ENCODE results near the gene HSPA1B.
A peak's percentile ranks its signal among the peaks of the same experiment; 100 is the strongest.
"Not testable (repeated sequence)": the region's sequence is repeated elsewhere in the genome, so short reads cannot be mapped to it uniquely, and the experiment has no call there.

Gene HSPA1B

DNA sequence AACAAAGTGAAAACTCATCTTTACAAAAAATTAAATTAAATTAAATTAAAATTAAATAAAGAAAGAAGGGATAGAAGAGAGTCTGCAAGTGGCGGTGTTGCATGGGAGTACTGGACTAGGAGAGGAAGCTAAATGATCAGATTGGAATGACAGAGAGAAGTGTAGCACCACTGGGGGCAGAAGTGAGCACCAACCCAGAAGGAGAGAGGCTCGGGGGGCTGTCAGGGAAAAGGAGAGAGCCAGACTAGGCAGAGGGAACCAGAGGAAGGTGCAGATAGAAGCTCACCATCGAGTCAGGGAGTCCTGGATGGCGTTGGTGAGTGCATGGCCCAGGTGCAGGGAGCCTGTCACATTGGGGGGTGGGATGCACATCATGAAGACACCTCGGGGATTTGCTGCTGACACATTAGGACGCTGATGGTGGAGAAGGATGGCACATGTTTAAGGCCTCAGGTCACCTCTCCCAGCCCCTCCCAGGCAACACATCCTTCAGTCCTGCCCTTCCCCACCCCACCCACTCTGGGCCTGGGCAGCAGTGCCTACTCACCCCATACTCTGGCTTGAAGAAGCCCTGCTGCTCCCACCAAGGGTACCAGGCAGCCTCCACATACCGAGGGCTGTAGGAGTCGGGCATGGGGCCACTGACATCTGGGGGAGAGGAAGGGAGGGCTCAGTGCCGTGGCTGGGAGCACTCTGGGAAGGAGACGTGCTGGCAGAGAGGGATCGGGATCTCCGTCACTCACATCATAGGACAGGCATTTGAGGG lies 36.0 kb upstream of the HSPA1B start:
- H3K27me3 ChIP-seq (ENCODE audit: insufficient read depth, low read length): no peaks in the 10 kb centered on the region
- no peaks in the 10 kb centered on the region; the same call in none of the 2 replicates for H3K36me3 ChIP-seq (ENCODE audit: insufficient read depth, low read length)
- H3K79me2 ChIP-seq (ENCODE audit: control insufficient read depth, insufficient read depth, low read length, unreplicated experiment): peaks cover 26% of the 10 kb centered on the region
- H3K4me1 ChIP-seq (ENCODE audit: control insufficient read depth, insufficient read depth, low read length, unreplicated experiment): peaks cover 15% of the 10 kb centered on the region
- H2AFZ ChIP-seq (ENCODE audit: low read length, unreplicated experiment): no peak overlapping the region
- H3K27ac ChIP-seq (ENCODE audit: low read depth, low read length): no peak overlapping the region
- H3K4me3 ChIP-seq (ENCODE audit: low read depth, low read length): no peak overlapping the region

DNA sequence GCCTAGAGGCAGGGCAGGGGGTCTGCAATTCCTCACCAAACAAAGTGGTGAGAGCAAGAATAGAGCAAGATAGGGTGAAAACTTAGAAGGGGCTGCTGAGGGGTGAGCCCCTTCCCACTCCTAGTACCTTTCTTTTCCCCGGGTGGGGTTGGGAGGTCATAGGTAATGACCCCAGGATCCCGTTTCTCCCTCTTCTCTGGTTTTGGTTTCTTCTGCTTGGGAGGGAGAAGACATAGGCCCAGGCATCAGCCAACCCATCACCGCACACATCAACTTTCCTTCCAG lies 35.5 kb upstream of the HSPA1B start:
- Histone ChIP-seq H3K27ac (ENCODE audit: low read depth, low read length) (no peak overlapping the region), H2AFZ (ENCODE audit: low read length, unreplicated experiment) (no peak overlapping the region), H3K4me1 (ENCODE audit: control insufficient read depth, insufficient read depth, low read length, unreplicated experiment) (peaks cover 15% of the 10 kb centered on the region), H3K36me3 (ENCODE audit: insufficient read depth, low read length) (no peaks in the 10 kb centered on the region; the same call in none of the 2 replicates), H3K79me2 (ENCODE audit: control insufficient read depth, insufficient read depth, low read length, unreplicated experiment) (peaks cover 26% of the 10 kb centered on the region), H3K4me3 (ENCODE audit: low read depth, low read length) (no peak overlapping the region), H3K27me3 (ENCODE audit: insufficient read depth, low read length) (no peaks in the 10 kb centered on the region)

DNA sequence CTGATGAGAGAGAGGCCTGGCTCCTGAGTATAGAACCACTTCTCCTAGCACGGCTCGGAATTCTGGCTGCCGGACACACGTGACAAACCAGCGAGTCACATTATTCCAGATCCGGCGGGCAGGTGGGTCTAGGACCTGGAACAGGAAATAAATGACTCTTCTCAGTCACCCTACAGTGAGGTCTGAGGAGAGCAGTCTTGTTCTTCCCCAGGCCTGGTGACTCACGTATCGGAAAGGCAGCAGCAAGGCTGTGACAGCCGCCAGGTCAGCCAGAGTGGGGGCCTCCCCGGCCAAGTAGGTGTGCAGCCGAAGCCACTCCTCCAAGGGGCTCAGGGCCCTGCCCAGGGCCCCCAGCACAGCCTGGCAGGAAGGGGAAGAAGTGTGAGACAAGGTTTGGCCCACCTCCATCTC lies 34.8 kb upstream of the HSPA1B start:
- Histone ChIP-seq H3K27ac (ENCODE audit: low read depth, low read length) (peak overlapping the region; percentile 31; the same call in 1 of the 2 replicates), H3K27me3 (ENCODE audit: insufficient read depth, low read length) (no peaks in the 10 kb centered on the region), H3K4me1 (ENCODE audit: control insufficient read depth, insufficient read depth, low read length, unreplicated experiment) (peaks cover 15% of the 10 kb centered on the region), H3K4me3 (ENCODE audit: low read depth, low read length) (no peak overlapping the region), H2AFZ (ENCODE audit: low read length, unreplicated experiment) (no peak overlapping the region), H3K36me3 (ENCODE audit: insufficient read depth, low read length) (no peaks in the 10 kb centered on the region; the same call in none of the 2 replicates), H3K79me2 (ENCODE audit: control insufficient read depth, insufficient read depth, low read length, unreplicated experiment) (peaks cover 26% of the 10 kb centered on the region)

DNA sequence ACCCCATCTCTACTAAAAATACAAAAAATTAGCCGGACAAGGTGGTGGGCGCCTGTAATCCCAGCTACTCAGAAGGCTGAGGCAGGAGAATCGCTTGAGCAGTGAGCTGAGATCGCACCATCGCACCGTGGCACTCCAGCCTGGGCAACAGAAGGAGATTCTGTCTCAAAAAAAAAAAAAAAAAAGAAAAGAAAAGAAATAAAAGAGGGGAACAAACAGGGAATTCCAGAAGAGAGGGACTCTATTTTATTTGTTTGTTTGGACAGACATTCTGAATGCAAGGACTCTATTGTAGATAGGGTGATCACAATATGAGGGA lies 33.7 kb upstream of the HSPA1B start:
- Histone ChIP-seq H3K27ac (ENCODE audit: low read depth, low read length) (peak overlapping the region; percentile 83), H3K4me1 (ENCODE audit: control insufficient read depth, insufficient read depth, low read length, unreplicated experiment) (peaks cover 15% of the 10 kb centered on the region), H3K4me3 (ENCODE audit: low read depth, low read length) (peak overlapping the region; percentile 94), H3K79me2 (ENCODE audit: control insufficient read depth, insufficient read depth, low read length, unreplicated experiment) (peaks cover 26% of the 10 kb centered on the region)
- H3K36me3 ChIP-seq (ENCODE audit: insufficient read depth, low read length); H3K27me3 ChIP-seq (ENCODE audit: insufficient read depth, low read length); H2AFZ ChIP-seq (ENCODE audit: low read length, unreplicated experiment): not testable (repeated sequence)

DNA sequence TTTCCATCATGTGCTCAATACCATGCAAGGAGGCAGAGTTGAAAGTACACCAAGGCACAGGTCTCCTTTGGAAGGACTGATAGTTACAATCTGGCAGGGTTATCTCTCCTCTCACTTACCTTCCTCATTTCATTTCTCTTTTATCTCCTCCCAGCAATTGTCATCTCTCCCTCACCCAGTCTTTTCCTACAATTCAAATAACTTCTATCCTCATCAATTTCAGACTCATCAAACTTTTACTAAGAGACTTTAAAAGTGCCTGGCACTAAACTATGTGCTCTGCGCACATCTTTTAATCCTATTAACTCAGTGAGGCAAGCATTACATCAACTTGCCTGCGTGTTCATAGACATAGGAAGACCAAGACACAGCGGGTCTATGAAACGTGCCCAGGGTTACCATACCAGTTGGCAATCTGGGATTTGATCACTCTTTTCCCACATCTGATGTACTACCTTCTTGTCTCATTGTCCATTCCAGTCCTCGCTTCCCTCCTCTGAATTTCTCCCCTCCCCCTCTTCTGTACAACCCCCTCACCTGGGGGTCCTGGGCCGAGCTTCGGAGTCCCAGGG lies 33.2 kb upstream of the HSPA1B start:
- Histone ChIP-seq H2AFZ (ENCODE audit: low read length, unreplicated experiment) (peak overlapping the region; percentile 42), H3K4me1 (ENCODE audit: control insufficient read depth, insufficient read depth, low read length, unreplicated experiment) (peaks cover 15% of the 10 kb centered on the region), H3K79me2 (ENCODE audit: control insufficient read depth, insufficient read depth, low read length, unreplicated experiment) (peaks cover 26% of the 10 kb centered on the region), H3K27me3 (ENCODE audit: insufficient read depth, low read length) (no peaks in the 10 kb centered on the region), H3K4me3 (ENCODE audit: low read depth, low read length) (peak overlapping the region; percentile 94), H3K36me3 (ENCODE audit: insufficient read depth, low read length) (no peaks in the 10 kb centered on the region; the same call in none of the 2 replicates), H3K27ac (ENCODE audit: low read depth, low read length) (peak overlapping the region; percentile 83)

DNA sequence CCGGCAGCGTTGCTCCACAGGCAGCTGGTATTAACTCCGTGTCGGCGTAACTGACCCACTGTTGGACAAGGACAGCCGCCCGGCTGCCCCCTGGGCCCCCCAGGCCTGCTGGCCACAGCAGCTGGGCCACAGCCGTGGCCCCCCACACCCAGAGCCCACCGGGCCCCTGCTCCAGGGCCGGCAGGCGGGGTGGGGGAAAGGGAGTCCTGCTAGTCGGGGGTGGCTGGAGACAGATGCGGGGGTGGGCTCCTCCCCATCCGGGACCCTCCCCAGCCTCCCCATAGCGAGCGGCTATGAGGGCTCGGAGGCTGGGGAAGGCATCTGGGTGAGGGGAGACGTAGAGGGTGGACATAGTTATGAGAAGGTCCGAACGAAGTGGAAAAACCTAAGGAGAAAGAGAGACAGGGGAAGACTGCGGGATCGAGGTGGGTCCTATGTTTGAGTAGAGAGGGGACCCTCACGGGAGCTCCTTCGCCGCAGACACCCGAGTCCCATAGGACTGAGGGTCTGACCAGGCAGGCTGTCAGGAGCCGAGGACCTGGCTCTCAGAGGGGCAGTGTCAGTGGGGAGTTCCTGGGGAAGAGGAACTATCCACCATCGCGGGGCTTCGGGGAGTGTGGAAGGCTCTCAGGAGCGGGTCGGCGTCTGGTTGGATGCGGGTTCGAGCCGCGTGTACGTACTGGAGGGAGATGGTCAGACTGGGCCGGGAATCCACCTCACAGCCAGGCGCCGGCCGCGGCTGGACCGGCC lies 32.5 kb upstream of the HSPA1B start:
- H3K4me3 ChIP-seq (ENCODE audit: low read depth, low read length): peak overlapping the region; percentile 94
- peaks cover 26% of the 10 kb centered on the region for H3K79me2 ChIP-seq (ENCODE audit: control insufficient read depth, insufficient read depth, low read length, unreplicated experiment)
- peaks cover 15% of the 10 kb centered on the region for H3K4me1 ChIP-seq (ENCODE audit: control insufficient read depth, insufficient read depth, low read length, unreplicated experiment)
- peak overlapping the region; percentile 83 for H3K27ac ChIP-seq (ENCODE audit: low read depth, low read length)
- no peaks in the 10 kb centered on the region; the same call in none of the 2 replicates for H3K36me3 ChIP-seq (ENCODE audit: insufficient read depth, low read length)
- peak overlapping the region; percentile 49 for H2AFZ ChIP-seq (ENCODE audit: low read length, unreplicated experiment)
- H3K27me3 ChIP-seq (ENCODE audit: insufficient read depth, low read length): no peaks in the 10 kb centered on the region

DNA sequence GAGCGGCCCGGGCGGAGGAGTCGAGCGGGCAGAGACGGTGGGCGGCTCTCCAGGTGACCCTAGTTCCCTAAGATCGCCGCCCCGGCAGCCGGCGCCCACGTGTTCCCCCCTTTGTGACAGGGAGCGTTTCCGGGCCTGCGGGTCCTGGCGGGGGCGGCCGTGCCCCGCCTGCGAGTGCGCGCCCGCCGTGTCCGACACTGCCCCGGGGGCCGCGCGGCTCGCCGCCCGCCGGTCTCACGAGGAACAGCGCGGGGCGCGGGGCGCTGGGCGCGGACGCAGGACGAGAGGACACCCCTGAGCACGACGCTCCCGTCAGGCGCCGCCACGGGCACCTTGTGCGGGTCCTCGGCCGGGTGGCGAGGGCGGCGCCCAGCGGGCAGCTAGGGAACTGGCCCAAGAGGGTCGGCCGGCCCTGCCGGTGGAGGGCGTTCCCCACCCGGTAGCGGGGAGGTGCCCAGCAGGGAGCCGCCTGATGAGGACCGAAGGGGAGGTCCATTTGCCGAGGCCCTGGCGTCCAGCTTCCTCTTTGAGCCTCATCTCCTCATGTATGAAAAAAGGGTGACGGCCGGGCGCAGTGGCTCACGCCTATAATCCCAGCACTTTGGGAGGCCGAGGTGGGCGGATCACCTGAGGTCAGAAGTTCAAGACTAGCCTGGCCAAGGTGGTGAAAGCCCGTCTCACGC lies 31.8 kb upstream of the HSPA1B start, which contains the start of gene VARS1:
Gene VARS1 (minus strand): TSS at position 137 of the 683 bp plus-strand sequence. CDS start 535 bp downstream, outside the sequence.
- no peaks in the 10 kb centered on the region; the same call in 1 of the 2 replicates for H3K36me3 ChIP-seq (ENCODE audit: insufficient read depth, low read length)
- peaks cover 15% of the 10 kb centered on the region for H3K4me1 ChIP-seq (ENCODE audit: control insufficient read depth, insufficient read depth, low read length, unreplicated experiment)
- H3K4me3 ChIP-seq (ENCODE audit: low read depth, low read length): peak within 1 kb of the TSS; percentile 94
- H3K27me3 ChIP-seq (ENCODE audit: insufficient read depth, low read length): no peaks in the 10 kb centered on the region
- peak within 1 kb of the TSS; percentile 83 for H3K27ac ChIP-seq (ENCODE audit: low read depth, low read length)
- peak within 1 kb of the TSS; percentile 51 for H2AFZ ChIP-seq (ENCODE audit: low read length, unreplicated experiment)
- H3K79me2 ChIP-seq (ENCODE audit: control insufficient read depth, insufficient read depth, low read length, unreplicated experiment): peaks cover 26% of the 10 kb centered on the region

DNA sequence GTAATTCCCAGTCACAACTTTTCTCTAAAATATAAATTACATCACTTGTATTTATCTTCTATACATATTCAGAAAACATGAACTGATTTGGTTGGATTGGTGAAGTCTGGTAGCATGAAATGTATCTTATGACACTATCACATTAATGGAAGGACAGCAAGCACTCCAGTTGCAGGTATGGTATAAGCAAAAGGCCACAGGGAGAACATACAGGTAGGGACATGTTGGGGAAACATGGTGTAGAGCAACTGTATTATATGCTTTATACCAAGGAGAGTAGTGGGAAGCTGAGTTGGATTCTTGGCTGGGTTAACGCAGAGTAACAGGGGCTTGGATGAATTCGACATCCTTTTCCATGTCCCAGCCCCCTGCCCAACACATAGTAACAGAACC lies 30.5 kb upstream of the HSPA1B start:
- H3K27me3 ChIP-seq (ENCODE audit: insufficient read depth, low read length): no peaks in the 10 kb centered on the region
- H3K4me3 ChIP-seq (ENCODE audit: low read depth, low read length): no peak overlapping the region
- H3K79me2 ChIP-seq (ENCODE audit: control insufficient read depth, insufficient read depth, low read length, unreplicated experiment): peaks cover 24% of the 10 kb centered on the region
- no peak overlapping the region for H3K27ac ChIP-seq (ENCODE audit: low read depth, low read length)
- H3K4me1 ChIP-seq (ENCODE audit: control insufficient read depth, insufficient read depth, low read length, unreplicated experiment): peaks cover 15% of the 10 kb centered on the region
- H3K36me3 ChIP-seq (ENCODE audit: insufficient read depth, low read length): no peaks in the 10 kb centered on the region
- no peak overlapping the region for H2AFZ ChIP-seq (ENCODE audit: low read length, unreplicated experiment)

DNA sequence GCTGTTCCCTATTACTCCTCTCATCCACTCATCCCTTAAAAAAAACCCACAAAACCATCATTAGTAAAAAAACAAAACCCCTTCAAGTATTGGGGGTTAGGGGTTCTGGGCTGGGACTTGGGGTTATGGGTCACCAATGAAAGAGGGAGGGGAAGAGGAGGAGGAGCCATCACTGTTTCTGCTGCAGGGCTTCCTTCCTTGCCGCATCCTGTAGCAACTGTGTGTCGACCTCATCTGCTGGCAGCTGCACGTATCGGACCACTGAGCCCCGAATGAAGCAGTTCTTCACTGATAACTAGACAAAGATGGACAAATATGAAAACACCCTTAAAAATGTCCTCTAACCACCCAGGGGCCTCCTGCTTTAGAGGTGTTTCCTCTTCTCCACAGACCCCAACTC lies 29.9 kb upstream of the HSPA1B start:
- H3K27me3 ChIP-seq (ENCODE audit: insufficient read depth, low read length): no peaks in the 10 kb centered on the region
- no peak overlapping the region for H3K4me3 ChIP-seq (ENCODE audit: low read depth, low read length)
- H3K36me3 ChIP-seq (ENCODE audit: insufficient read depth, low read length): no peaks in the 10 kb centered on the region
- no peak overlapping the region for H2AFZ ChIP-seq (ENCODE audit: low read length, unreplicated experiment)
- no peak overlapping the region for H3K27ac ChIP-seq (ENCODE audit: low read depth, low read length)
- peaks cover 14% of the 10 kb centered on the region for H3K4me1 ChIP-seq (ENCODE audit: control insufficient read depth, insufficient read depth, low read length, unreplicated experiment)
- peaks cover 24% of the 10 kb centered on the region for H3K79me2 ChIP-seq (ENCODE audit: control insufficient read depth, insufficient read depth, low read length, unreplicated experiment)

DNA sequence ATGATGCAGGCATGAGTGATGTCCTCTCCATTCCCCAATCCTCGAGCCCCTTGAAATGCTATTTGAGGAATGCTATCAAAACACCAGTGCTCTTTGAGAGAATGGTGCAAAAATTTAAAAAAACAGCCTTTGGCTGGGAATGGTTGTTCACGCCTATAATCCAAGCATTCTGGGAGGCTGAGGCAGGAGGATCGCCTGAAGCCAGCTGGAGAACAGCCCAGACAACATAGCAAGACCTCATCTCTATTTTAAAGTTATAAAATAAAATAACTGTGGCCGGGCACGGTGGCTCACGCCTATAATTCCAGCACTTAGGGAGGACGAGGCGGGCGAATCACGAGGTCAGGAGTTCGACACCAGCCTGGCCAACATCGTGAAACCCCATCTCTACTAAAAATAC lies 27.8 kb upstream of the HSPA1B start:
- Histone ChIP-seq H3K4me3 (ENCODE audit: low read depth, low read length) (no peak overlapping the region), H3K36me3 (ENCODE audit: insufficient read depth, low read length) (no peaks in the 10 kb centered on the region), H2AFZ (ENCODE audit: low read length, unreplicated experiment) (no peak overlapping the region), H3K79me2 (ENCODE audit: control insufficient read depth, insufficient read depth, low read length, unreplicated experiment) (peaks cover 13% of the 10 kb centered on the region), H3K27ac (ENCODE audit: low read depth, low read length) (no peak overlapping the region), H3K4me1 (ENCODE audit: control insufficient read depth, insufficient read depth, low read length, unreplicated experiment) (no peaks in the 10 kb centered on the region), H3K27me3 (ENCODE audit: insufficient read depth, low read length) (no peaks in the 10 kb centered on the region)

Measured in ACC112 (cell line).